Ureter (tissue), 1 donor: Measurements from ENCODE around the gene ITGA1. TPM values are rescaled to one million over a fixed set of nuclear protein-coding genes. Genes with fewer than 3 reads are reported as not detected.
"Not testable (repeated sequence)": the region's sequence is repeated elsewhere in the genome, so short reads cannot be mapped to it uniquely, and the experiment has no call there.

Experiments
- DNase-seq: peaks from one replicate; pipeline ENCODE4 v3.0.0-alpha.2; 2020; ENCODE audit warnings: low spot score
- total RNA-seq: library from RNA; stranded (reverse); gene quantifications from one replicate; pipeline ENCODE4 v1.2.4, GENCODE V29; 2023
- donor health status: DM: yes; HTN: yes; CAD: no.

Gene ITGA1
- total RNA-seq, result 170 TPM

DNA sequence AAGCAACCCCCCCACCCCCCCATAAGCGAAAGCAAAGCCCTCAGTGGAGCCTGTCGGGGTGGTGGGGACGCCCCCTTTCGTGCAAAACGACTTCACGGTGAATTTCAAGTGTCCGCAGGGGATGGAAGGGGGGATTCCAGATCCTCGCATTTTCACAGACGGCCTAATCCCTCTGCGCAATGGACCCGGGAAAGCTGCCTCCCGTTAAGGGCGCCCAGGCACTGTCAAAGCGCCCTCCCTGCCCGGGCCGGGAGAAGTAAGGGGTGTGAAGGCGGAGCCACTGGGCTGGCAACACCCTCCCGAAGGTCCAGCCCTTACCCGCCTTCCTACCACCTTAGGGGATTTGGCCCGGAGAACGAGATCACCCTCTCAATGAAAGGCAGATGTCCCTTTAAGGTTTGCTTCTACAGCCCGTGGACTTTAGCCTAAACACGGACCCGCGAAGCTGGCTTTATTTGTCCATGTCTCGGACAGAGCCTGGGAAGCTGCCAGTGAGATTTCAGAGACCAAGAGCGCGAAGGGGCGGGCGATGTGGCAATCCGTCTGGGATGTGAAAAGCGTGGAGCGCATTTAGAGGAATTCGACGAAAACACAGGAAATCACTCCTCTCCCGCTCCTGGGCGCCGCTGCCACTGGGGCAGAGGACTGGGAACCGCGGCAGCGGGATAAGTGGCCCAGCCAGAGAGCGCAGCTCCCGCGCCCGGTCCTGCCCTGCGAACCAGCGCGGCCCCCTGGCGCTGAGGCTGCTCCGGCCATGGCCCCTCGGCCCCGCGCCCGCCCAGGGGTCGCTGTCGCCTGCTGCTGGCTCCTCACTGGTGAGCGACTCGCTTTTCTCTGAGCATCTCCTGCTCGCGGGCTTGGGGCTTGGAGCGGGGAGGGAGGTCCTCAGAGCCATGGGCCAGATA is at the start of gene ITGA1, which contains the start of gene PELO:
Gene ITGA1 (plus strand): TSS at position 317 of the 905 bp plus-strand sequence. CDS start 438 bp downstream, at position 755.
Gene PELO (plus strand): TSS at position 317 of the 905 bp plus-strand sequence. CDS start 12,479 bp downstream, outside the sequence.
- peak; percentile 82 for DNase-seq

GRCh38 chr5:52738095-52738506 is 49.6 kb upstream of the ITGA1 start:
- no peak for DNase-seq

DNA sequence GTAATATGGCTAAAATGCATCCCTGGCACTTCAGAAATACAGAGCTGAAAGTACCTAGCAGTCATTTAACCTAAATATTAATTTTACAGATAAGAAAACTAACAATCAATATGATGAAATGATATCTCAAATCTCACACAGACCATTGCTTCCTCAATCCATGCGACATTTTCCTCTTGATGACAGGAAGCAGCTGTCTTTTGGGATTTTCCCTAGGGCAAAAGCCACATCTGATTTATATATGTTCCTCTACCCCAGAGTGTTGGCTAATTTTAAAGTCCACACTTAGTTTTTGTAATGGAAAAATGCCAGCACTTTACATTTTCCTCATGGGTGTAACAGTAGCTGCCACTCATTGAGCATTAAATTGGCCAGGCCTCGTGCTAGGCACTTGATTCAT is 47.7 kb upstream of the ITGA1 start:
- DNase-seq, result no peak

DNA sequence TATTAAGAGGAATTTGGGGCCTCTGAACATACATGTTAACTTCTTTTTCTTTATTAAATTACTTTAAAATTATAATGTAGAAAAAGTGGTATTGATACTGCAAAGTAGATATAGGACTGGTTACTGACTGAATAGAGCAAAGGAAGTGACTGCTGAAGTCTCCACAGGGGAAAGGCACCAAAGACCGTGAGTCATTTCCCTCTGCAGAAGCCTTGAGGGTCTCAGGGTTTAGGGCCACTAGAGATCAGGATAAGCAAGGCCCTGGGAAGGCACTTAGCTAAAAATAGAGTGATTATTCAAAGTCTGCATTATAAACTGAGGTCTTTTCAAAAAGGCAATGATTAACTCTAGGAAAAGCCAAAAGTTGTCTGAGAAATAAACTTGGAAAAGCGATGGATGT is 44.7 kb upstream of the ITGA1 start:
- no peak for DNase-seq

DNA sequence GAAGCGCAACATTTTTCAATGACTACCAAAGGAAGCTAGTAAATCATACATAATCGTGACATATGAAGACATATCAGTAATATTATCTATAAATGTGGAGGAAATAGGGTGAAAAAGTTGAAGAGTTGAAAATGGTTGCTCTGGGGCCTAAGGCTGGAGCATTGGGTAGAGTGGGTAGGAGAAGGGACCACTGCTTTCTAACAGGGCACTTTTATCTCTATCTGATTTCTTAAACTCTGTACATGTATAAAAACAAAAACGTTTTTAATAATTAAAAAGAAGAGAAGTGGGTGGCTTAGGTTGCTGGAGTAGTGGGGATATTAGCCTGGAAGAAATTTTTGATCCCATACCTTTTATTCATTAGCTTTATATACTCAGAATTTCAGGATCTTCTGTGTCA is 44.2 kb upstream of the ITGA1 start:
- no peak for DNase-seq

GRCh38 chr5:52743970-52744369 is 43.7 kb upstream of the ITGA1 start:
- DNase-seq, result no peak

DNA sequence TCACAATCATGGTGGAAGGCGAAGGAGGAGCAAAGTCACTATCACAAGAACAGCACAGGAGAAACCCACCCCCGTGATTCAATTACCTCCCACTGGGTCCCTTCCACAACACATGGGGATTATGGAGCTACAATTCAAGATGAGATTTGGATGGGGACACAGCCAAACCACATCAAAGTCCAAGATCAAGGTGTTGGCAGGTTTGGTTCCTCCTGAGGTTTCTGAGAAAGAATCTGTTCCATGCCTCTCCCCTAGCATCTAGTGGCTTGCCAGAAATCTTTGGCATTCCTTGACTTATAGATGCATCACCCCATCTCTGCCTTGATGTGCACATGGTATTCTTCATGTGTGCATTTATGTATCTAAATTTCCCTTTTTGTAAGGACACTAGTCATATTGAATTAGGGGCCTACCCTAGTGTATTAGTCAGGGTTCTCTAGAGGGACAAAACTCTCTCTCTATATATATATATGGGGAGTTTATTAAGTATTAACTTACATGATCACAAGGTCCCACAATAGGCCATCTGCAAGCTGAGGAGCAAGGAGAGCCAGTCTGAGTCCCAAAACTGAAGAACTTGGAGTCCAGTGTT is 42.8 kb upstream of the ITGA1 start:
- not testable (repeated sequence) for DNase-seq

DNA sequence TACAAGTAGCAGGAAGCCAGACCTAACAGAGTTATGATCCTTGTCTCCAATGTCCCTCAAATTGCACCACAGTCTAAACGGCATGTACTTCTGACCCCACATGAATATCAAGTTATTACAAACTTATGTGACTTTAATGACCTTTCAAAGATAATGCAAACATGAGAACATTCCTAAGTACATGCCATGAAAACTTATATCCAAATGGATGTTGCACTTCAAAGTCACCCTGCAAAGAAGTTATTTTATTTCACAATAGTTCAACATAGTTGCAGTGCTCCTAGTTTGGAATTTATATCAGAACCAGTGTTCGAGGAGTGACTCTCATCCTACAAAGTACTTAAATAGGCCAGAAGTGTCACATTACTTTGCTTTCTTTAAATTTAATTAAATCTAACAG is 41.2 kb upstream of the ITGA1 start:
- no peak for DNase-seq

- DNase-seq, result no peak
Observed at GRCh38 chr5:52748590-52748989, 39.1 kb upstream of the ITGA1 start.

- no peak for DNase-seq
Observed at GRCh38 chr5:52749666-52750065, 38.0 kb upstream of the ITGA1 start.

DNA sequence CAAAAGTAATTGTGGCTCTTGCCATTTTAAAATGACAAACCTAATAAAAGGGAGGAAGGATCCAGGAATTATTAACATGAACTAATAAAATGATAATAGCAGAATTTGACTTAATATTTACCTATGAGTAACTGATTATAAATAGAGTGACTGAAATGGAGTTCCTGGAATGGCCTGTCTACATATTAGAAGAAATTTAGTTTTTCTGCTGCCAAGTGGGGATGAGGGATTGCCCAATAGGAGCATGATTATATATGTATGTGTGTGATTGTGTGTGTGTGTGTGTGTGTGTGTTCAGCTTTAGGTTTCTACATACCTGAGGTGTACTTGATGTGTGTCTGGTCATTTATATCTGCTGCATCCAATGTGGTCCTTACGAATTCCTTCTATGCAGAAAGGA is 36.6 kb upstream of the ITGA1 start:
- DNase-seq, result no peak

GRCh38 chr5:52754051-52754450 is 33.7 kb upstream of the ITGA1 start:
- DNase-seq, result no peak

GRCh38 chr5:52757527-52757926 is 30.2 kb upstream of the ITGA1 start:
- DNase-seq, result no peak

GRCh38 chr5:52758014-52758413 is 29.7 kb upstream of the ITGA1 start:
- DNase-seq, result no peak

- DNase-seq, result no peak
Observed at GRCh38 chr5:52759331-52759730, 28.4 kb upstream of the ITGA1 start.

GRCh38 chr5:52760695-52761366 is 26.9 kb upstream of the ITGA1 start:
- DNase-seq, result no peak

- no peak for DNase-seq
Observed at GRCh38 chr5:52767217-52767743, 20.4 kb upstream of the ITGA1 start.

- DNase-seq, result no peak
Observed at GRCh38 chr5:52767766-52768480, 19.8 kb upstream of the ITGA1 start.

- no peak for DNase-seq
Observed at GRCh38 chr5:52769061-52769460, 18.7 kb upstream of the ITGA1 start.

- DNase-seq, result no peak
Observed at GRCh38 chr5:52770287-52770939, 17.3 kb upstream of the ITGA1 start.
